ENCODE results near the gene TMEM143. TPM values are rescaled to one million over a fixed set of nuclear protein-coding genes. Genes with fewer than 3 reads are reported as not detected.

Gene TMEM143
- polyA plus RNA-seq, 3 donors: 1.7 to 11.9 (median 2.1) TPM

DNA sequence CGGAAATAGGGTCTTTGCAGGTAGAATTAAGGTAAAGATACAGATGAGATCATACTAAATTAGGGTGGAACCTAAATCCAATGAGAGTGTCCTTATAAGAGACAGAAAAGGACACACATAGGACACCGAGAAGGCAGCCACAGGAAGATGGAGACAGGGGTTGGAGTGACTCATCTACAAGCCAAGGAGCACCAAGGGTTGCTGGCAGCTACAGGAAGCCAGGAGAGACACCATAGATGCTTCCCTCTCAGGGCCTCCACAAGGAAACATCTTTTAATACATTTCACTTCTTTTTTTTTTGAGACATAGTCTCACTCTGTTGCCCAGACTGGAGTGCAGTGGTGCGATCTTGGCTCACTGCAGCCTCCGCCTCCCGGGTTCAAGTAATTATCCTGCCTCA lies 10.1 kb downstream of the TMEM143 start:
- H3K4me1 Mint-ChIP-seq: no peaks in the 10 kb centered on the region
- Histone ChIP-seq H3K9me3 (replicated peaks in 1 of 2; ENCODE audit: control insufficient read depth in 1 of 2, insufficient read depth in 1 of 2, low read length in 2 of 2) (no peaks in the 10 kb centered on the region), H3K36me3 (replicated peaks in 1 of 2; ENCODE audit: control insufficient read depth in 1 of 2, insufficient read depth in 2 of 2, low read length in 2 of 2) (no peaks in the 10 kb centered on the region), H3K27me3 (ENCODE audit: control insufficient read depth in 2 of 2, insufficient read depth in 2 of 2, low read length in 2 of 2) (no peaks in the 10 kb centered on the region), H3K4me1 (ENCODE audit: control insufficient read depth in 1 of 2, insufficient read depth in 2 of 2, low read length in 2 of 2) (no peaks in the 10 kb centered on the region), H3K27ac (ENCODE audit: low read depth in 1 of 2, low read length in 2 of 2) (no peak overlapping the region), H3K4me3 (replicated peaks in 1 of 3; ENCODE audit: low read depth in 2 of 3, low read length in 3 of 3) (no peak overlapping the region), H4K20me1 (ENCODE audit: insufficient read depth, low read length) (no peaks in the 10 kb centered on the region), H3K4me2 (replicated peaks; ENCODE audit: extremely low read depth, low read length, poor library complexity, severe bottlenecking) (no peak overlapping the region), H3K79me2 (ENCODE audit: insufficient read depth, low read length) (no peaks in the 10 kb centered on the region), H2AFZ (ENCODE audit: insufficient read depth, low read depth, low read length, poor library complexity, severe bottlenecking) (no peak overlapping the region), H3K9ac (ENCODE audit: insufficient read depth, low read length, poor library complexity, severe bottlenecking) (no peak overlapping the region)
- H3K36me3 Mint-ChIP-seq: peaks cover 6 to 9% of the 10 kb centered on the region in 2 donors
- peaks cover 0 to 3% (median 0%) of the 10 kb centered on the region in 3 donors for H3K27me3 Mint-ChIP-seq (ENCODE audit: low read depth in 3 of 3)
- no peak overlapping the region for H3K4me3 Mint-ChIP-seq
- WGBS (ENCODE audit: insufficient coverage): 100% methylated on average over 1 of the region's 5 CpGs
- no peak for DNase-seq
- intact Hi-C loops (cut with micrococcal nuclease): loop anchor here (5.0 kb wide), 2 partner anchors 36 to 41 kb away; no protein-coding TSS in a partner anchor
- H3K27ac Mint-ChIP-seq: no peak overlapping the region
- peaks cover 0 to 3% (median 0%) of the 10 kb centered on the region in 7 donors for H3K9me3 Mint-ChIP-seq
- TF ChIP-seq, protein P1, sequence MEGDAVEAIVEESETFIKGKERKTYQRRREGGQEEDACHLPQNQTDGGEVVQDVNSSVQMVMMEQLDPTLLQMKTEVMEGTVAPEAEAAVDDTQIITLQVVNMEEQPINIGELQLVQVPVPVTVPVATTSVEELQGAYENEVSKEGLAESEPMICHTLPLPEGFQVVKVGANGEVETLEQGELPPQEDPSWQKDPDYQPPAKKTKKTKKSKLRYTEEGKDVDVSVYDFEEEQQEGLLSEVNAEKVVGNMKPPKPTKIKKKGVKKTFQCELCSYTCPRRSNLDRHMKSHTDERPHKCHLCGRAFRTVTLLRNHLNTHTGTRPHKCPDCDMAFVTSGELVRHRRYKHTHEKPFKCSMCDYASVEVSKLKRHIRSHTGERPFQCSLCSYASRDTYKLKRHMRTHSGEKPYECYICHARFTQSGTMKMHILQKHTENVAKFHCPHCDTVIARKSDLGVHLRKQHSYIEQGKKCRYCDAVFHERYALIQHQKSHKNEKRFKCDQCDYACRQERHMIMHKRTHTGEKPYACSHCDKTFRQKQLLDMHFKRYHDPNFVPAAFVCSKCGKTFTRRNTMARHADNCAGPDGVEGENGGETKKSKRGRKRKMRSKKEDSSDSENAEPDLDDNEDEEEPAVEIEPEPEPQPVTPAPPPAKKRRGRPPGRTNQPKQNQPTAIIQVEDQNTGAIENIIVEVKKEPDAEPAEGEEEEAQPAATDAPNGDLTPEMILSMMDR (IDR thresholded peaks at IDR 0.05): no peak

DNA sequence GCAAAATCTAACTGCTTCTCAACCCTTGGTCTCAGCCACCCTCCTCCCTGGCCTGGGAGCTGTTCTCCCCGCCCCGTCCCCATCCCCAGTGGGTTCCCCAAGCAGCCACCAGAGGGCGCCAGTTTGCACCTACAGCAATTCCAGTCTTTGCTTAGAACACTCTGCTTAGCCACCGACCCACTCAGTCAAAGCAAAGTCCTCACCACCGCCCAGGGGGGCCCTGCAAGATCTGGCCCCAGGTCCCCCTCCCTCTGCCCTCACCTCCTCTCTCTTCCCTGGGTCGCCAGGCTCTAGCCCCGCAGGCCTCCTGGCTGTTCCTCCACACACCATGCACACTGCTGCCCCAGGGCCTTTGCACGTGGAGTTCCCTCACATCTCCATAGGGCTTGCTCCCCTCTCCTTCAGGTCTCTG lies 12.4 kb downstream of the TMEM143 start:
- Mint-ChIP-seq H3K27ac (peak overlapping the region in 2 of 7 donors; percentile 26 to 71), H3K9me3 (peaks cover 0 to 3% (median 0%) of the 10 kb centered on the region in 7 donors), H3K36me3 (peaks cover 6 to 11% of the 10 kb centered on the region in 2 donors), H3K4me1 (no peaks in the 10 kb centered on the region), H3K27me3 (ENCODE audit: low read depth in 3 of 3) (peaks cover 0 to 3% (median 0%) of the 10 kb centered on the region in 3 donors), H3K4me3 (no peak overlapping the region)
- Histone ChIP-seq H3K36me3 (replicated peaks in 1 of 2; ENCODE audit: control insufficient read depth in 1 of 2, insufficient read depth in 2 of 2, low read length in 2 of 2) (no peaks in the 10 kb centered on the region), H3K4me1 (ENCODE audit: control insufficient read depth in 1 of 2, insufficient read depth in 2 of 2, low read length in 2 of 2) (no peaks in the 10 kb centered on the region), H2AFZ (ENCODE audit: insufficient read depth, low read depth, low read length, poor library complexity, severe bottlenecking) (no peak overlapping the region), H3K27me3 (ENCODE audit: control insufficient read depth in 2 of 2, insufficient read depth in 2 of 2, low read length in 2 of 2) (no peaks in the 10 kb centered on the region), H3K79me2 (ENCODE audit: insufficient read depth, low read length) (no peaks in the 10 kb centered on the region), H3K4me3 (replicated peaks in 1 of 3; ENCODE audit: low read depth in 2 of 3, low read length in 3 of 3) (no peak overlapping the region), H3K4me2 (replicated peaks; ENCODE audit: extremely low read depth, low read length, poor library complexity, severe bottlenecking) (no peak overlapping the region), H4K20me1 (ENCODE audit: insufficient read depth, low read length) (no peaks in the 10 kb centered on the region), H3K27ac (ENCODE audit: low read depth in 1 of 2, low read length in 2 of 2) (no peak overlapping the region), H3K9ac (ENCODE audit: insufficient read depth, low read length, poor library complexity, severe bottlenecking) (no peak overlapping the region), H3K9me3 (replicated peaks in 1 of 2; ENCODE audit: control insufficient read depth in 1 of 2, insufficient read depth in 1 of 2, low read length in 2 of 2) (no peaks in the 10 kb centered on the region)
- peak; percentile 60 to 69 (median 60) for DNase-seq
- intact Hi-C loops (cut with micrococcal nuclease): loop anchor here (5.0 kb wide), 2 partner anchors 34 to 39 kb away; no protein-coding TSS in a partner anchor
- WGBS (ENCODE audit: insufficient coverage): 48% methylated on average over 8 of the region's 8 CpGs
- TF ChIP-seq, protein P1 (IDR thresholded peaks at IDR 0.05): peak; percentile 83

Data from CD14-positive monocyte (primary cell).